Mesenchymal stem cell (in vitro differentiated cells and primary cell): ENCODE results near the gene FETUB.

Experiments
- DNase-seq: peaks from one replicate; pipeline ENCODE4 v3.0.0-alpha.2; 2013
- H2AFZ ChIP-seq: one replicate; pipeline ENCODE4 v1.6.1; 2013; ENCODE audit warnings: low read depth, mild to moderate bottlenecking, control low read depth, inconsistent platforms, low read length, moderate library complexity
- H2AK5ac ChIP-seq: 2 replicates; pipeline ENCODE4 v1.6.1; 2013; ENCODE audit warnings: low read length, moderate library complexity, mild to moderate bottlenecking, inconsistent platforms; ENCODE audit not compliant: severe bottlenecking
- H2BK120ac ChIP-seq: one replicate; pipeline ENCODE4 v1.6.1; 2013; ENCODE audit warnings: low read depth, mild to moderate bottlenecking, inconsistent platforms, low read length, moderate library complexity
- H2BK12ac ChIP-seq, 2 experiments: one replicate each; pipeline ENCODE4 v1.6.1; 2013; ENCODE audit warnings: inconsistent platforms in 2 of 2, low read length in 2 of 2, mild to moderate bottlenecking in 2 of 2, moderate library complexity in 2 of 2, control low read depth in 1 of 2
- H2BK15ac ChIP-seq: one replicate; pipeline ENCODE4 v1.6.1; 2013; ENCODE audit warnings: mild to moderate bottlenecking, low read depth, inconsistent platforms; ENCODE audit not compliant: poor library complexity, severe bottlenecking
- H2BK5ac ChIP-seq: 2 replicates; pipeline ENCODE4 v1.6.1; 2013; ENCODE audit warnings: low read depth, mild to moderate bottlenecking, low read length, control low read depth, inconsistent platforms; ENCODE audit not compliant: poor library complexity, severe bottlenecking
- H3K14ac ChIP-seq, 2 experiments: one replicate each; pipeline ENCODE4 v1.6.1; 2013; ENCODE audit warnings: inconsistent platforms in 2 of 2, low read length in 2 of 2, control low read depth in 1 of 2, mild to moderate bottlenecking in 1 of 2, moderate library complexity in 1 of 2
- H3K18ac ChIP-seq, 2 experiments: one replicate each; pipeline ENCODE4 v1.6.1; 2013; ENCODE audit warnings: inconsistent platforms in 2 of 2, low read length in 2 of 2, control low read depth in 1 of 2, low read depth in 1 of 2, mild to moderate bottlenecking in 1 of 2
- H3K23ac ChIP-seq, 2 experiments: one replicate each; pipeline ENCODE4 v1.6.1; 2013; ENCODE audit warnings: inconsistent platforms in 2 of 2, low read length in 2 of 2, mild to moderate bottlenecking in 2 of 2, moderate library complexity in 2 of 2, control low read depth in 1 of 2
- H3K27ac ChIP-seq: 2 replicates; pipeline ENCODE4 v1.5.1; 2013; ENCODE audit warnings: mild to moderate bottlenecking, moderate library complexity, low read length, control low read depth, inconsistent platforms; ENCODE audit not compliant: poor library complexity, severe bottlenecking
- H3K27me3 ChIP-seq, 2 experiments: 2 replicates each; pipeline versions ENCODE4 v1.6.1 to v1.7.0; 2013; ENCODE audit warnings: low read length in 2 of 2, mild to moderate bottlenecking in 2 of 2, moderate library complexity in 2 of 2, control low read depth in 1 of 2, inconsistent platforms in 1 of 2; ENCODE audit not compliant: control insufficient read depth in 1 of 2, insufficient read depth in 1 of 2
- H3K36me3 ChIP-seq, 2 experiments: 2 replicates each; pipeline versions ENCODE4 v1.6.1 to v1.7.0; 2013; ENCODE audit warnings: low read length in 2 of 2, control low read depth in 1 of 2, inconsistent platforms in 1 of 2, low read depth in 1 of 2, mild to moderate bottlenecking in 1 of 2; ENCODE audit not compliant: insufficient read depth in 2 of 2, control insufficient read depth in 1 of 2
- H3K4ac ChIP-seq, 2 experiments: one replicate each; pipeline ENCODE4 v1.6.1; 2013; ENCODE audit warnings: inconsistent platforms in 2 of 2, low read length in 2 of 2, mild to moderate bottlenecking in 2 of 2, moderate library complexity in 2 of 2, control low read depth in 1 of 2, low read depth in 1 of 2
- H3K4me1 ChIP-seq: 2 replicates; pipeline ENCODE4 v1.6.1; 2013; ENCODE audit warnings: low read depth, low read length, control low read depth; ENCODE audit not compliant: control insufficient read depth, insufficient read depth
- H3K4me2 ChIP-seq: 2 replicates; pipeline ENCODE4 v1.6.1; 2013; ENCODE audit warnings: low read length, mild to moderate bottlenecking, inconsistent platforms; ENCODE audit not compliant: poor library complexity, severe bottlenecking
- H3K4me3 ChIP-seq, 2 experiments: 2 replicates each; pipeline versions ENCODE4 v1.5.1 to v1.7.0; 2013; ENCODE audit warnings: low read length in 2 of 2, mild to moderate bottlenecking in 2 of 2, control low read depth in 1 of 2, low read depth in 1 of 2; ENCODE audit not compliant: insufficient read depth in 1 of 2
- H3K79me1 ChIP-seq: replicated peaks from 2 replicates; pipeline ENCODE4 v1.6.1; 2013; ENCODE audit warnings: mild to moderate bottlenecking, control low read depth, low read length, inconsistent platforms; ENCODE audit not compliant: poor library complexity, severe bottlenecking
- H3K9ac ChIP-seq: 2 replicates; pipeline ENCODE4 v1.7.0; 2013; ENCODE audit warnings: mild to moderate bottlenecking, low read length, moderate library complexity
- H3K9me3 ChIP-seq: 2 replicates; pipeline ENCODE4 v1.7.0; 2013; ENCODE audit warnings: mild to moderate bottlenecking, low read length; ENCODE audit not compliant: control insufficient read depth
- H4K8ac ChIP-seq: one replicate; pipeline ENCODE4 v1.6.1; 2013; ENCODE audit warnings: inconsistent platforms, mild to moderate bottlenecking, low read length, moderate library complexity
- H4K91ac ChIP-seq: one replicate; pipeline ENCODE4 v1.6.1; 2013; ENCODE audit warnings: mild to moderate bottlenecking, low read length, inconsistent platforms
- WGBS: methylation state at CpG from one replicate; pipeline ENCODE4 v1.1.7; 2013; ENCODE audit warnings: mixed read lengths; 5-methylcytosine and 5-hydroxymethylcytosine counted together

FETUB gene

GRCh38 chr3:186599142-186599784 is 40.9 kb upstream of the FETUB start:
- Histone ChIP-seq H3K4me1 (peaks cover 12% of the 10 kb centered on the region), H3K4me3 (no peak overlapping the region), H3K23ac (no peak overlapping the region), H3K9ac (no peak overlapping the region), H3K79me1 (no peaks in the 10 kb centered on the region), H3K27me3 (peaks cover 0 to 18% of the 10 kb centered on the region in 2 experiments), H3K9me3 (no peaks in the 10 kb centered on the region), H2BK120ac (no peak overlapping the region), H3K4me2 (no peak overlapping the region), H2BK5ac (no peak overlapping the region), H4K8ac (no peak overlapping the region), H3K4ac (no peak overlapping the region), H3K27ac (no peak overlapping the region), H3K14ac (no peak overlapping the region), H3K36me3 (no peaks in the 10 kb centered on the region), H2AK5ac (no peak overlapping the region), H3K18ac (no peak overlapping the region), H2BK15ac (no peak overlapping the region), H4K91ac (no peak overlapping the region), H2BK12ac (no peak overlapping the region), H2AFZ (no peak overlapping the region)
- DNase-seq: no peak
- 81% methylated on average over 11 of the region's 12 CpGs for WGBS

GRCh38 chr3:186599785-186600166 is 40.4 kb upstream of the FETUB start:
- Histone ChIP-seq H3K27me3 (peaks cover 3 to 24% of the 10 kb centered on the region in 2 experiments), H3K23ac (no peak overlapping the region), H2AFZ (no peak overlapping the region), H3K36me3 (no peaks in the 10 kb centered on the region), H2BK5ac (no peak overlapping the region), H2BK15ac (no peak overlapping the region), H3K18ac (no peak overlapping the region), H4K8ac (no peak overlapping the region), H3K79me1 (no peaks in the 10 kb centered on the region), H3K4me1 (peaks cover 12% of the 10 kb centered on the region), H2BK120ac (no peak overlapping the region), H3K27ac (no peak overlapping the region), H3K4me2 (no peak overlapping the region), H4K91ac (no peak overlapping the region), H3K4ac (no peak overlapping the region), H2BK12ac (no peak overlapping the region), H2AK5ac (no peak overlapping the region), H3K9me3 (no peaks in the 10 kb centered on the region), H3K9ac (no peak overlapping the region), H3K14ac (no peak overlapping the region), H3K4me3 (no peak overlapping the region)
- WGBS: 76% methylated on average over 2 of the region's 2 CpGs
- DNase-seq: no peak

- Histone ChIP-seq H3K18ac (no peak overlapping the region), H3K79me1 (no peaks in the 10 kb centered on the region), H3K23ac (no peak overlapping the region), H4K8ac (no peak overlapping the region), H2AK5ac (no peak overlapping the region), H3K4ac (no peak overlapping the region), H2AFZ (no peak overlapping the region), H2BK5ac (no peak overlapping the region), H3K36me3 (no peaks in the 10 kb centered on the region), H2BK12ac (no peak overlapping the region), H2BK15ac (no peak overlapping the region), H3K27me3 (peaks cover 5 to 28% of the 10 kb centered on the region in 2 experiments), H3K27ac (no peak overlapping the region), H2BK120ac (no peak overlapping the region), H3K4me3 (no peak overlapping the region), H3K14ac (no peak overlapping the region), H3K4me1 (peaks cover 12% of the 10 kb centered on the region), H4K91ac (no peak overlapping the region), H3K9me3 (no peaks in the 10 kb centered on the region), H3K9ac (no peak overlapping the region), H3K4me2 (no peak overlapping the region)
- no peak for DNase-seq
- 81% methylated on average over 3 of the region's 3 CpGs for WGBS
These were observed 39.3 kb upstream of the FETUB start for GRCh38 chr3:186600896-186601295.

GRCh38 chr3:186603159-186603558 is 37.0 kb upstream of the FETUB start:
- no peak overlapping the region for H3K4me2 ChIP-seq
- peaks cover 5 to 31% of the 10 kb centered on the region in 2 experiments for H3K27me3 ChIP-seq
- H3K4me1 ChIP-seq: peaks cover 8% of the 10 kb centered on the region
- no peak overlapping the region for H2AK5ac ChIP-seq
- H3K27ac ChIP-seq: no peak overlapping the region
- H2BK12ac ChIP-seq: no peak overlapping the region
- no peak overlapping the region for H2BK5ac ChIP-seq
- no peak overlapping the region for H3K4ac ChIP-seq
- no peak overlapping the region for H3K9ac ChIP-seq
- H3K14ac ChIP-seq: no peak overlapping the region
- WGBS: 98% methylated on average over 7 of the region's 7 CpGs
- H3K23ac ChIP-seq: no peak overlapping the region
- H4K8ac ChIP-seq: no peak overlapping the region
- no peaks in the 10 kb centered on the region for H3K79me1 ChIP-seq
- H3K18ac ChIP-seq: no peak overlapping the region
- no peak overlapping the region for H2AFZ ChIP-seq
- H4K91ac ChIP-seq: no peak overlapping the region
- H3K9me3 ChIP-seq: no peaks in the 10 kb centered on the region
- H3K36me3 ChIP-seq: no peaks in the 10 kb centered on the region
- no peak for DNase-seq
- H3K4me3 ChIP-seq: no peak overlapping the region
- no peak overlapping the region for H2BK120ac ChIP-seq
- H2BK15ac ChIP-seq: no peak overlapping the region
